HG03460 (cell line): ENCODE data around the gene ZNF879.

ENCODE experiments used
- ATAC-seq: cut with Tn5 transposase; IDR thresholded peaks from one replicate; pipeline ENCODE4 v1.9.1; 2021; ENCODE audit not compliant: unreplicated experiment

ZNF879 gene

GRCh38 chr5:179006564-179006963, 17.0 kb upstream of the ZNF879 start:
- no peak for ATAC-seq

GRCh38 chr5:179008667-179009066, 14.9 kb upstream of the ZNF879 start:
- ATAC-seq: no peak

- no peak for ATAC-seq
These were observed 9.5 kb downstream of the ZNF879 start for GRCh38 chr5:179033004-179033580.

- ATAC-seq: no peak
These were observed 21.2 kb downstream of the ZNF879 start for GRCh38 chr5:179044765-179045164.

GRCh38 chr5:179051784-179052183, 28.2 kb downstream of the ZNF879 start:
- no peak for ATAC-seq

- no peak for ATAC-seq
These were observed 30.6 kb downstream of the ZNF879 start for GRCh38 chr5:179054036-179054785.

- ATAC-seq: no peak
These were observed 31.3 kb downstream of the ZNF879 start for GRCh38 chr5:179054876-179055275.

GRCh38 chr5:179055436-179055835, 31.8 kb downstream of the ZNF879 start:
- no peak for ATAC-seq

- no peak for ATAC-seq
These were observed 32.2 kb downstream of the ZNF879 start for GRCh38 chr5:179055841-179056240.

- ATAC-seq: peak; percentile 87
These were observed 36.8 kb downstream of the ZNF879 start, which contains the start of gene ZNF354C for GRCh38 chr5:179060116-179061008. ZNF354C (plus strand) TSS chr5:179060373; CDS start chr5:179062069, 1,696 bp downstream.

- no peak for ATAC-seq
These were observed 37.4 kb downstream of the ZNF879 start for GRCh38 chr5:179061025-179061424.

GRCh38 chr5:179065703-179066102, 42.1 kb downstream of the ZNF879 start:
- no peak for ATAC-seq

GRCh38 chr5:179079165-179079987, 55.8 kb downstream of the ZNF879 start:
- no peak for ATAC-seq

- ATAC-seq: no peak
These were observed 57.1 kb downstream of the ZNF879 start for GRCh38 chr5:179080724-179081123.
